SK-N-SH (cell line): ENCODE data around the gene FBXW11. TPM values are rescaled to one million over a fixed set of nuclear protein-coding genes. Genes with fewer than 3 reads are reported as not detected.

ENCODE experiments used
- CTCF ChIA-PET: fragments of 300-600, 350-600 bp; formaldehyde crosslinking; extraction: SDS; loops from one replicate; lab custom pipeline; 2021; lab: Yijun Ruan, JAX
- POLR2A ChIA-PET: fragments of 350-600 bp; sonication (Branson Sonifier 250); formaldehyde crosslinking; extraction: SDS; loops from one replicate; lab custom pipeline; 2020; ENCODE audit warnings: antibody characterized with exemption, inconsistent platforms; lab: Yijun Ruan, JAX
- DNase-seq: peaks from one replicate; pipeline ENCODE4 v3.0.0; 2012
- H2AFZ ChIP-seq: fragments of 200-600 bp; sonication (generic); 2 replicates; pipeline ENCODE4 v1.8.1; 2016; ENCODE audit warnings: antibody characterized with exemption, mild to moderate bottlenecking, low read depth
- H3F3A ChIP-seq: fragments of 200-600 bp; sonication (generic); replicated peaks from 2 replicates; pipeline ENCODE3; 2016; ENCODE audit warnings: antibody characterized with exemption, mild to moderate bottlenecking; ENCODE audit not compliant: insufficient read depth
- H3K27ac ChIP-seq, 2 experiments: fragments of 200-500 bp in 1 of 2; fragments of 200-600 bp in 1 of 2; sonication (Bioruptor generic) in 1 of 2; sonication (generic), shearing (Covaris generic) in 1 of 2; 2 replicates each; pipeline versions ENCODE4 v1.5.1 to v1.6.1; 2014 to 2016; ENCODE audit warnings: low read depth in 2 of 2, inconsistent platforms in 1 of 2, low read length in 1 of 2, mild to moderate bottlenecking in 1 of 2, mixed read lengths in 1 of 2
- H3K27me3 ChIP-seq: fragments of 200-600 bp; sonication (generic), shearing (Covaris generic); 2 replicates; pipeline ENCODE4 v1.6.1; 2016; ENCODE audit warnings: mixed run types; ENCODE audit not compliant: insufficient read depth
- H3K36me3 ChIP-seq, 2 experiments: fragments of 200-500 bp in 1 of 2; fragments of 200-600 bp in 1 of 2; sonication (Bioruptor generic) in 1 of 2; sonication (generic) in 1 of 2; replicated peaks in 1 of 2; 2 replicates each; pipeline versions ENCODE3 to v1.5.1; 2014 to 2016; ENCODE audit warnings: low read length in 1 of 2, mild to moderate bottlenecking in 1 of 2; ENCODE audit not compliant: insufficient read depth in 2 of 2, control insufficient read depth in 1 of 2
- H3K4me1 ChIP-seq, 2 experiments: fragments of 200-500 bp in 1 of 2; fragments of 200-600 bp in 1 of 2; sonication (Bioruptor generic) in 1 of 2; sonication (generic), shearing (Covaris generic) in 1 of 2; 2 replicates each; pipeline versions ENCODE4 v1.5.1 to v1.6.1; 2014 to 2016; ENCODE audit warnings: low read depth in 1 of 2, low read length in 1 of 2, mixed run types in 1 of 2; ENCODE audit not compliant: insufficient read depth in 2 of 2, control insufficient read depth in 1 of 2
- H3K4me2 ChIP-seq: fragments of 200-600 bp; sonication (generic), shearing (Covaris generic); 2 replicates; pipeline ENCODE4 v1.6.1; 2017; ENCODE audit warnings: mixed run types
- H3K4me3 ChIP-seq, 2 experiments: fragments of 200-500 bp in 1 of 2; fragments of 200-600 bp in 1 of 2; sonication (Bioruptor generic) in 1 of 2; sonication (generic), shearing (Covaris generic) in 1 of 2; 2 replicates each; pipeline versions ENCODE4 v1.5.1 to v1.8.1; 2014 to 2016; ENCODE audit warnings: low read depth in 2 of 2, inconsistent platforms in 1 of 2, low read length in 1 of 2, mild to moderate bottlenecking in 1 of 2, mixed read lengths in 1 of 2, moderate library complexity in 1 of 2
- H3K79me2 ChIP-seq: fragments of 200-600 bp; sonication (generic); 2 replicates; pipeline ENCODE4 v1.8.1; 2017; ENCODE audit warnings: mild to moderate bottlenecking; ENCODE audit not compliant: insufficient read depth
- H3K9ac ChIP-seq: fragments of 200-600 bp; sonication (generic); 2 replicates; pipeline ENCODE4 v1.6.1; 2017; ENCODE audit warnings: mixed run types
- H3K9me2 ChIP-seq: fragments of 200-600 bp; sonication (generic); 2 replicates; pipeline ENCODE4 v1.6.1; 2017; ENCODE audit warnings: mixed run types
- H3K9me3 ChIP-seq: fragments of 200-600 bp; sonication (generic); 2 replicates; pipeline ENCODE4 v1.6.1; 2017; ENCODE audit warnings: mixed run types, mild to moderate bottlenecking, moderate library complexity
- H4K20me1 ChIP-seq: fragments of 200-600 bp; sonication (generic); 2 replicates; pipeline ENCODE4 v1.6.1; 2017; ENCODE audit warnings: mild to moderate bottlenecking, mixed run types; ENCODE audit not compliant: insufficient read depth
- FOSL2 ChIP-seq: IDR thresholded peaks from 2 replicates; pipeline ENCODE4 v1.4.0; 2012; ENCODE audit warnings: low read depth, mild to moderate bottlenecking, moderate library complexity, borderline replicate concordance
- GATA2 ChIP-seq: sonication (generic); formaldehyde crosslinking; IDR thresholded peaks from 2 replicates; pipeline ENCODE4 v1.5.0; 2020; ENCODE audit warnings: mild to moderate bottlenecking, missing genetic modification reagents
- JUND ChIP-seq: IDR thresholded peaks from 2 replicates; pipeline ENCODE4 v1.4.0; 2012
- NRF1 ChIP-seq: IDR thresholded peaks from 2 replicates; pipeline ENCODE4 v1.6.1; 2012; ENCODE audit warnings: low read depth, mild to moderate bottlenecking, low read length
- POLR2AphosphoS5 ChIP-seq: IDR thresholded peaks from 2 replicates; pipeline ENCODE4 v1.6.1; 2012; ENCODE audit warnings: low read depth, low read length
- RAD21 ChIP-seq: IDR thresholded peaks from 2 replicates; pipeline ENCODE4 v1.6.1; 2012; ENCODE audit warnings: mild to moderate bottlenecking, low read length
- SIN3A ChIP-seq: IDR thresholded peaks from 2 replicates; pipeline ENCODE4 v1.6.1; 2012; ENCODE audit warnings: low read depth, mild to moderate bottlenecking, low read length, moderate library complexity, borderline replicate concordance
- SMC3 ChIP-seq: IDR thresholded peaks from 2 replicates; pipeline ENCODE4 v1.6.1; 2012; ENCODE audit warnings: low read depth, low read length, improper control_type of control experiment
- TAF1 ChIP-seq: IDR thresholded peaks from 2 replicates; pipeline ENCODE4 v1.6.1; 2012; ENCODE audit warnings: low read depth, mild to moderate bottlenecking, low read length, moderate library complexity, borderline replicate concordance
- TEAD4 ChIP-seq: IDR thresholded peaks from 2 replicates; pipeline ENCODE4 v1.4.0; 2012; ENCODE audit warnings: mild to moderate bottlenecking, borderline replicate concordance; ENCODE audit not compliant: insufficient read depth
- YY1 ChIP-seq: IDR thresholded peaks from 2 replicates; pipeline ENCODE4 v1.4.0; 2012; ENCODE audit warnings: low read depth, mild to moderate bottlenecking
- WGBS: methylation state at CpG from one replicate; pipeline ENCODE4 v1.1.6; 2017; ENCODE audit warnings: low lambda C conversion rate; 5-methylcytosine and 5-hydroxymethylcytosine counted together
- polyA plus RNA-seq, 3 experiments: library from polyadenylated mRNA; depleted of rRNA; stranded (reverse); fragments of >200 nt; gene quantifications; 2 replicates each; pipeline ENCODE4 v1.2.3, GENCODE V29; 2012
- TF ChIP-seq, protein P1 (sequence below): IDR thresholded peaks from 2 replicates; pipeline ENCODE4 v1.4.0; 2012; ENCODE audit warnings: low read depth, borderline replicate concordance
- TF ChIP-seq, protein P2 (sequence below): IDR thresholded peaks from 2 replicates; pipeline ENCODE4 v1.4.0; 2012; ENCODE audit warnings: low read depth
- TF ChIP-seq, protein P3 (sequence below): IDR thresholded peaks from 2 replicates; pipeline ENCODE4 v1.4.0; 2012; ENCODE audit warnings: low read depth, borderline replicate concordance
- TF ChIP-seq, protein P4 (sequence below): IDR thresholded peaks from 2 replicates; pipeline ENCODE4 v1.6.1; 2012; ENCODE audit warnings: mild to moderate bottlenecking, low read depth, low read length, moderate library complexity

FBXW11 gene
- polyA plus RNA-seq, 1 of the 3 experiments (the other 2 are of a cell fraction), result 37.5 TPM

DNA sequence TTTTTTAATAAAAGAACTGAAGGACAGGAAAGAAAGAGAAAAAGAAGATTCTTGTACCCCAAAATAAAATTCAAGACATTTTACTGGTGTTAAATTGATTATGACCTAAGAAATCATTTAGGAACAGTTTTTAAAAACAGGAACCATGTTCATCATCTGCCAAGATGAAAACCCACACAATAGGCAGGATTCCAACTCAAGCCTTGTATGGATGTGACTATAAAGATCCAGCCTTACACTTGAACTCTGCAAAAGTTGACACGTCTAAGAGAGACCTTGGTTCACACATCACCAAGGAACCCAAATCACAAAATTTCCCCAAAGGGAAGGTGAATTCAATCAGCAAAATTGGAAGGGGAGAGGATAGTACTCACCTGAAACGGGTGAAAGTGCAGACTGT, 138.2 kb downstream of the FBXW11 start:
- H4K20me1 ChIP-seq, result 0 out of 2 replicates have a peak, but pooled peaks cover 9% of the 10 kb centered on the region
- 0 out of 2 replicates have a peak, but pooled peaks cover 11% of the 10 kb centered on the region for H3K79me2 ChIP-seq
- no peak overlapping the region for H3K4me3 ChIP-seq
- CTCF ChIA-PET, result no interaction called here
- POLR2A ChIA-PET, result no interaction called here
- no peak overlapping the region for H3K9ac ChIP-seq
- H3F3A ChIP-seq, result peaks cover 4% of the 10 kb centered on the region
- H3K27me3 ChIP-seq, result no peaks in the 10 kb centered on the region
- no peaks in the 10 kb centered on the region for H3K9me2 ChIP-seq
- peaks cover 2 to 7% of the 10 kb centered on the region in 2 experiments; a peak in 2 of 4 replicates for H3K4me1 ChIP-seq
- H3K4me2 ChIP-seq, result no peak overlapping the region
- no peak overlapping the region for H2AFZ ChIP-seq
- no peaks in the 10 kb centered on the region for H3K9me3 ChIP-seq
- peaks cover 50 to 60% of the 10 kb centered on the region in 2 experiments for H3K36me3 ChIP-seq
- no peak overlapping the region for H3K27ac ChIP-seq
- WGBS, result 92% methylated on average over 2 of the region's 2 CpGs
- TF ChIP-seq, protein P1, sequence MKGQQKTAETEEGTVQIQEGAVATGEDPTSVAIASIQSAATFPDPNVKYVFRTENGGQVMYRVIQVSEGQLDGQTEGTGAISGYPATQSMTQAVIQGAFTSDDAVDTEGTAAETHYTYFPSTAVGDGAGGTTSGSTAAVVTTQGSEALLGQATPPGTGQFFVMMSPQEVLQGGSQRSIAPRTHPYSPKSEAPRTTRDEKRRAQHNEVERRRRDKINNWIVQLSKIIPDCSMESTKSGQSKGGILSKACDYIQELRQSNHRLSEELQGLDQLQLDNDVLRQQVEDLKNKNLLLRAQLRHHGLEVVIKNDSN, result no peak
- TF ChIP-seq, protein P2, sequence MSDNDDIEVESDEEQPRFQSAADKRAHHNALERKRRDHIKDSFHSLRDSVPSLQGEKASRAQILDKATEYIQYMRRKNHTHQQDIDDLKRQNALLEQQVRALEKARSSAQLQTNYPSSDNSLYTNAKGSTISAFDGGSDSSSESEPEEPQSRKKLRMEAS, result no peak
- TF ChIP-seq, protein P3, sequence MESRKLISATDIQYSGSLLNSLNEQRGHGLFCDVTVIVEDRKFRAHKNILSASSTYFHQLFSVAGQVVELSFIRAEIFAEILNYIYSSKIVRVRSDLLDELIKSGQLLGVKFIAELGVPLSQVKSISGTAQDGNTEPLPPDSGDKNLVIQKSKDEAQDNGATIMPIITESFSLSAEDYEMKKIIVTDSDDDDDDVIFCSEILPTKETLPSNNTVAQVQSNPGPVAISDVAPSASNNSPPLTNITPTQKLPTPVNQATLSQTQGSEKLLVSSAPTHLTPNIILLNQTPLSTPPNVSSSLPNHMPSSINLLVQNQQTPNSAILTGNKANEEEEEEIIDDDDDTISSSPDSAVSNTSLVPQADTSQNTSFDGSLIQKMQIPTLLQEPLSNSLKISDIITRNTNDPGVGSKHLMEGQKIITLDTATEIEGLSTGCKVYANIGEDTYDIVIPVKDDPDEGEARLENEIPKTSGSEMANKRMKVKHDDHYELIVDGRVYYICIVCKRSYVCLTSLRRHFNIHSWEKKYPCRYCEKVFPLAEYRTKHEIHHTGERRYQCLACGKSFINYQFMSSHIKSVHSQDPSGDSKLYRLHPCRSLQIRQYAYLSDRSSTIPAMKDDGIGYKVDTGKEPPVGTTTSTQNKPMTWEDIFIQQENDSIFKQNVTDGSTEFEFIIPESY, result no peak
- TF ChIP-seq TAF1 (no peak), YY1 (no peak), SIN3A (no peak), RAD21 (no peak), JUND (no peak), FOSL2 (no peak), NRF1 (no peak), SMC3 (no peak), POLR2AphosphoS5 (no peak), GATA2 (CRISPR knock-in tag) (no peak), TEAD4 (no peak)
- TF ChIP-seq, protein P4, sequence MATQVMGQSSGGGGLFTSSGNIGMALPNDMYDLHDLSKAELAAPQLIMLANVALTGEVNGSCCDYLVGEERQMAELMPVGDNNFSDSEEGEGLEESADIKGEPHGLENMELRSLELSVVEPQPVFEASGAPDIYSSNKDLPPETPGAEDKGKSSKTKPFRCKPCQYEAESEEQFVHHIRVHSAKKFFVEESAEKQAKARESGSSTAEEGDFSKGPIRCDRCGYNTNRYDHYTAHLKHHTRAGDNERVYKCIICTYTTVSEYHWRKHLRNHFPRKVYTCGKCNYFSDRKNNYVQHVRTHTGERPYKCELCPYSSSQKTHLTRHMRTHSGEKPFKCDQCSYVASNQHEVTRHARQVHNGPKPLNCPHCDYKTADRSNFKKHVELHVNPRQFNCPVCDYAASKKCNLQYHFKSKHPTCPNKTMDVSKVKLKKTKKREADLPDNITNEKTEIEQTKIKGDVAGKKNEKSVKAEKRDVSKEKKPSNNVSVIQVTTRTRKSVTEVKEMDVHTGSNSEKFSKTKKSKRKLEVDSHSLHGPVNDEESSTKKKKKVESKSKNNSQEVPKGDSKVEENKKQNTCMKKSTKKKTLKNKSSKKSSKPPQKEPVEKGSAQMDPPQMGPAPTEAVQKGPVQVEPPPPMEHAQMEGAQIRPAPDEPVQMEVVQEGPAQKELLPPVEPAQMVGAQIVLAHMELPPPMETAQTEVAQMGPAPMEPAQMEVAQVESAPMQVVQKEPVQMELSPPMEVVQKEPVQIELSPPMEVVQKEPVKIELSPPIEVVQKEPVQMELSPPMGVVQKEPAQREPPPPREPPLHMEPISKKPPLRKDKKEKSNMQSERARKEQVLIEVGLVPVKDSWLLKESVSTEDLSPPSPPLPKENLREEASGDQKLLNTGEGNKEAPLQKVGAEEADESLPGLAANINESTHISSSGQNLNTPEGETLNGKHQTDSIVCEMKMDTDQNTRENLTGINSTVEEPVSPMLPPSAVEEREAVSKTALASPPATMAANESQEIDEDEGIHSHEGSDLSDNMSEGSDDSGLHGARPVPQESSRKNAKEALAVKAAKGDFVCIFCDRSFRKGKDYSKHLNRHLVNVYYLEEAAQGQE, result no peak
- no peak for DNase-seq
